Measurements from ENCODE around the gene CELSR2. TPM values are rescaled to one million over a fixed set of nuclear protein-coding genes. Genes with fewer than 3 reads are reported as not detected.

CELSR2 gene
- total and polyA plus RNA-seq, 2 donors (not counting 1 experiment from before 2014, with no cell fraction given), result 0.57 to 2.7 TPM

DNA sequence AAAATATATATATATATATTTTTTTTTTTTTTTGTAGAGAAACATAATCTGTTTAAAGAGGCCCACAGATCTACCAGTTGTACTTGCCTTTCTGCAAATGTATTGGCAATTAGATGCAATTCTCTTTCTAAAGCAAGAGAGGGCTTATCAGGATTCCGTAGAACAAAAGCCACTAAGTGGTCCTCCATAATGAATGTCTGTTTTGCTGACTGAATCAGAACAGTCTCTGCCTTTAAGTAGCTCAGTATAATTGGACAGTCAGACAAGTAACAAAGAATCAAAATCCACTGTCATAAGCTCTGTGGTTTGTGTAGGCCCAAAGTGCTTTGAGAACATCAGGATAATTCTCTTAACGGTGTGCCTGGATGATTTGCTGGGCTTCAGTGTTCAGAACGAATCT lies 18.3 kb upstream of the CELSR2 start:
- H3K27me3 ChIP-seq (replicated peaks in 1 of 4; ENCODE audit: control extremely low read depth in 1 of 4, control insufficient read depth in 3 of 4, insufficient read depth in 4 of 4, low read length in 3 of 4), result no peaks in the 10 kb centered on the region
- H3K9ac ChIP-seq (ENCODE audit: low read length), result no peak overlapping the region
- 100% methylated on average over 2 of the region's 3 CpGs for WGBS (ENCODE audit: insufficient coverage)
- no peak overlapping the region for H3K27ac ChIP-seq (ENCODE audit: low read length in 2 of 2)
- intact Hi-C loops (cut with micrococcal nuclease), result no loop called here
- no peak for TF ChIP-seq EZH2 (IDR thresholded peaks at IDR 0.05; ENCODE audit: borderline replicate concordance, insufficient read depth, low read depth, low read length, poor library complexity, severe bottlenecking)
- TF ChIP-seq, protein P1, sequence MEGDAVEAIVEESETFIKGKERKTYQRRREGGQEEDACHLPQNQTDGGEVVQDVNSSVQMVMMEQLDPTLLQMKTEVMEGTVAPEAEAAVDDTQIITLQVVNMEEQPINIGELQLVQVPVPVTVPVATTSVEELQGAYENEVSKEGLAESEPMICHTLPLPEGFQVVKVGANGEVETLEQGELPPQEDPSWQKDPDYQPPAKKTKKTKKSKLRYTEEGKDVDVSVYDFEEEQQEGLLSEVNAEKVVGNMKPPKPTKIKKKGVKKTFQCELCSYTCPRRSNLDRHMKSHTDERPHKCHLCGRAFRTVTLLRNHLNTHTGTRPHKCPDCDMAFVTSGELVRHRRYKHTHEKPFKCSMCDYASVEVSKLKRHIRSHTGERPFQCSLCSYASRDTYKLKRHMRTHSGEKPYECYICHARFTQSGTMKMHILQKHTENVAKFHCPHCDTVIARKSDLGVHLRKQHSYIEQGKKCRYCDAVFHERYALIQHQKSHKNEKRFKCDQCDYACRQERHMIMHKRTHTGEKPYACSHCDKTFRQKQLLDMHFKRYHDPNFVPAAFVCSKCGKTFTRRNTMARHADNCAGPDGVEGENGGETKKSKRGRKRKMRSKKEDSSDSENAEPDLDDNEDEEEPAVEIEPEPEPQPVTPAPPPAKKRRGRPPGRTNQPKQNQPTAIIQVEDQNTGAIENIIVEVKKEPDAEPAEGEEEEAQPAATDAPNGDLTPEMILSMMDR (IDR thresholded peaks at IDR 0.05), result no peak
- DNase-seq (no peak), ATAC-seq (ENCODE audit: low read depth) (no peak)
- H3K27me3 Mint-ChIP-seq, result no peaks in the 10 kb centered on the region
- peaks cover 11% of the 10 kb centered on the region for H3K79me2 ChIP-seq (ENCODE audit: control insufficient read depth, insufficient read depth, low read length)
- no peak overlapping the region for H3K4me3 Mint-ChIP-seq
- no peak overlapping the region for H3K4me3 ChIP-seq (ENCODE audit: control extremely low read depth in 1 of 5, extremely low read depth in 1 of 5, insufficient read depth in 1 of 5, low read depth in 2 of 5, low read length in 4 of 5)
- no peak overlapping the region for H3K27ac Mint-ChIP-seq
- no peaks in the 10 kb centered on the region for H3K4me1 ChIP-seq (ENCODE audit: control insufficient read depth in 2 of 2, insufficient read depth in 2 of 2, low read length in 2 of 2)
- H3K9me3 Mint-ChIP-seq (ENCODE audit: insufficient read depth), result no peaks in the 10 kb centered on the region
- CTCF ChIA-PET, result interaction anchor here (1.1 to 1.5 kb wide), 3 partner anchors 13 to 302 kb away, joined by 3 to 4 read pairs (median 3); no protein-coding TSS in a partner anchor
- no peaks in the 10 kb centered on the region for H3K4me1 Mint-ChIP-seq
- POLR2A ChIA-PET, result no interaction called here
- peaks cover 41% of the 10 kb centered on the region for H4K20me1 ChIP-seq (ENCODE audit: control insufficient read depth, insufficient read depth, low read length, poor library complexity, severe bottlenecking)
- H2AFZ ChIP-seq (ENCODE audit: insufficient read depth, low read depth, low read length, poor library complexity, severe bottlenecking), result no peak overlapping the region
- no peaks in the 10 kb centered on the region for H3K9me3 ChIP-seq (ENCODE audit: control extremely low read depth in 1 of 3, control insufficient read depth in 2 of 3, insufficient read depth in 1 of 3, low read length in 2 of 3)
- H3K4me2 ChIP-seq (replicated peaks; ENCODE audit: low read depth, low read length, poor library complexity, severe bottlenecking), result no peak overlapping the region
- H3K36me3 ChIP-seq (replicated peaks in 1 of 2; ENCODE audit: control extremely low read depth in 1 of 2, control insufficient read depth in 1 of 2, extremely low read depth in 1 of 2, insufficient read depth in 2 of 2, low read length in 1 of 2), result peaks cover 10 to 74% of the 10 kb centered on the region in 2 experiments

DNA sequence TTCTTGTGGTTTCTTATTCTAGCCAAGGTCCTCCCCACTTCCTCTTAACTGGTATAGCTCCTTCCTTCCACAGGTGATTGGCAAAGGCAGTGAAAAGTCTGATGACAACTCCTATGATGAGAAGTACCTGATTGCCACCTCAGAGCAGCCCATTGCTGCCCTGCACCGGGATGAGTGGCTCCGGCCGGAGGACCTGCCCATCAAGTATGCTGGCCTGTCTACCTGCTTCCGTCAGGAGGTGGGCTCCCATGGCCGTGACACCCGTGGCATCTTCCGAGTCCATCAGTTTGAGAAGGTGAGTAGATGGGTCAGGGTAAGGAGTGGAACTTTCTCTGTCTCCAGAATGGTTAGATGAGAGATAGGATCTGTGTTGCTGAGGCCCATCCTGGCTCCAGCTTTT lies 14.2 kb upstream of the CELSR2 start:
- Mint-ChIP-seq H3K4me1 (peaks cover 3% of the 10 kb centered on the region), H3K27ac (no peak overlapping the region), H3K4me3 (no peak overlapping the region), H3K9me3 (ENCODE audit: insufficient read depth) (no peaks in the 10 kb centered on the region), H3K27me3 (no peaks in the 10 kb centered on the region)
- ATAC-seq (ENCODE audit: low read depth), result no peak
- Histone ChIP-seq H3K36me3 (replicated peaks in 1 of 2; ENCODE audit: control extremely low read depth in 1 of 2, control insufficient read depth in 1 of 2, extremely low read depth in 1 of 2, insufficient read depth in 2 of 2, low read length in 1 of 2) (peaks cover 4 to 77% of the 10 kb centered on the region in 2 experiments), H3K27ac (ENCODE audit: low read length in 2 of 2) (no peak overlapping the region), H3K4me3 (ENCODE audit: control extremely low read depth in 1 of 5, extremely low read depth in 1 of 5, insufficient read depth in 1 of 5, low read depth in 2 of 5, low read length in 4 of 5) (no peak overlapping the region), H4K20me1 (ENCODE audit: control insufficient read depth, insufficient read depth, low read length, poor library complexity, severe bottlenecking) (peaks cover 15% of the 10 kb centered on the region), H2AFZ (ENCODE audit: insufficient read depth, low read depth, low read length, poor library complexity, severe bottlenecking) (no peak overlapping the region), H3K9me3 (ENCODE audit: control extremely low read depth in 1 of 3, control insufficient read depth in 2 of 3, insufficient read depth in 1 of 3, low read length in 2 of 3) (no peaks in the 10 kb centered on the region), H3K9ac (ENCODE audit: low read length) (no peak overlapping the region), H3K27me3 (replicated peaks in 1 of 4; ENCODE audit: control extremely low read depth in 1 of 4, control insufficient read depth in 3 of 4, insufficient read depth in 4 of 4, low read length in 3 of 4) (no peaks in the 10 kb centered on the region), H3K4me1 (ENCODE audit: control insufficient read depth in 2 of 2, insufficient read depth in 2 of 2, low read length in 2 of 2) (no peaks in the 10 kb centered on the region), H3K4me2 (replicated peaks; ENCODE audit: low read depth, low read length, poor library complexity, severe bottlenecking) (no peak overlapping the region), H3K79me2 (ENCODE audit: control insufficient read depth, insufficient read depth, low read length) (no peaks in the 10 kb centered on the region)
- TF ChIP-seq EZH2 (IDR thresholded peaks at IDR 0.05; ENCODE audit: borderline replicate concordance, insufficient read depth, low read depth, low read length, poor library complexity, severe bottlenecking), result no peak
- TF ChIP-seq, protein P1 (IDR thresholded peaks at IDR 0.05), result no peak
- WGBS (ENCODE audit: insufficient coverage), result 98% methylated on average over 7 of the region's 7 CpGs
- CTCF ChIA-PET, result no interaction called here
- DNase-seq, result no peak
- intact Hi-C loops (cut with micrococcal nuclease), result no loop called here
- POLR2A ChIA-PET, result no interaction called here

Data from B cell (primary cell).